IPS-NIHi11 (cell line): ENCODE measurements around the gene NME3.
"Not testable (repeated sequence)": the region's sequence is repeated elsewhere in the genome, so short reads cannot be mapped to it uniquely, and the experiment has no call there.

Source experiments
- DNase-seq: peaks from one replicate; pipeline ENCODE4 v3.0.0; 2012; ENCODE audit warnings: mixed read lengths, low spot score

NME3 gene

GRCh38 chr16:1771188-1771863, at the start of gene NME3:
Gene NME3 (minus strand): TSS chr16:1771543. CDS start chr16:1771534, 9 bp downstream.
- peak; percentile 82 for DNase-seq

- no peak for DNase-seq
Observed at GRCh38 chr16:1820946-1821290, 49.6 kb upstream of the NME3 start.

GRCh38 chr16:1820096-1820945, 49.0 kb upstream of the NME3 start:
- no peak for DNase-seq

- DNase-seq: no peak
Observed at GRCh38 chr16:1819611-1820010, 48.3 kb upstream of the NME3 start.

- no peak for DNase-seq
Observed at GRCh38 chr16:1818873-1819525, 47.7 kb upstream of the NME3 start.

- no peak for DNase-seq
Observed at GRCh38 chr16:1818204-1818872, 47.0 kb upstream of the NME3 start.

GRCh38 chr16:1817716-1818115, 46.4 kb upstream of the NME3 start:
- DNase-seq: no peak

- no peak for DNase-seq
Observed at GRCh38 chr16:1817276-1817589, 45.9 kb upstream of the NME3 start.

- no peak for DNase-seq
Observed at GRCh38 chr16:1816396-1817275, 45.3 kb upstream of the NME3 start.

- DNase-seq: no peak
Observed at GRCh38 chr16:1815461-1815860, 44.1 kb upstream of the NME3 start.

- DNase-seq: peak; percentile 80
Observed at GRCh38 chr16:1812732-1813163, 41.4 kb upstream of the NME3 start.

GRCh38 chr16:1810536-1810935, 39.2 kb upstream of the NME3 start:
- no peak for DNase-seq

GRCh38 chr16:1810106-1810505, 38.8 kb upstream of the NME3 start:
- DNase-seq: no peak

GRCh38 chr16:1809281-1809801, 38.0 kb upstream of the NME3 start:
- peak; percentile 82 for DNase-seq

- no peak for DNase-seq
Observed at GRCh38 chr16:1808691-1809090, 37.3 kb upstream of the NME3 start.

- DNase-seq: no peak
Observed at GRCh38 chr16:1807626-1808025, 36.3 kb upstream of the NME3 start.

GRCh38 chr16:1800701-1801100, 29.4 kb upstream of the NME3 start:
- DNase-seq: no peak

- not testable (repeated sequence) for DNase-seq
Observed at GRCh38 chr16:1799263-1799662, 27.9 kb upstream of the NME3 start.

GRCh38 chr16:1794908-1795666, 23.7 kb upstream of the NME3 start:
- no peak for DNase-seq

GRCh38 chr16:1794221-1794871, 23.0 kb upstream of the NME3 start:
- DNase-seq: no peak
